ENCODE data around the gene CAVIN4.

- TF ChIP-seq CTCF (IDR thresholded peaks at IDR 0.05; ENCODE audit: borderline replicate concordance, extremely low read depth, low read length, poor library complexity, severe bottlenecking) = no peak
- TF ChIP-seq EZH2 (IDR thresholded peaks at IDR 0.05; ENCODE audit: borderline replicate concordance, low read depth, low read length, severe bottlenecking) = no peak
These were observed 22.4 kb upstream of the CAVIN4 start for GRCh38 chr9:100555471-100555870.
